IPS-15b (cell line): ENCODE measurements around the gene BMI1.
"Not testable (repeated sequence)": the region's sequence is repeated elsewhere in the genome, so short reads cannot be mapped to it uniquely, and the experiment has no call there.

Source experiments
- H3K27me3 ChIP-seq: one replicate; pipeline ENCODE4 v1.6.1; 2013; ENCODE audit warnings: low read length; ENCODE audit not compliant: control insufficient read depth, insufficient read depth
- H3K36me3 ChIP-seq: one replicate; pipeline ENCODE4 v1.6.1; 2013; ENCODE audit warnings: low read length; ENCODE audit not compliant: control insufficient read depth, insufficient read depth
- H3K4me1 ChIP-seq: one replicate; pipeline ENCODE4 v1.6.1; 2013; ENCODE audit warnings: mild to moderate bottlenecking, low read length; ENCODE audit not compliant: control insufficient read depth, insufficient read depth
- H3K4me3 ChIP-seq: one replicate; pipeline ENCODE4 v1.5.1; 2013; ENCODE audit warnings: low read depth, low read length
- H3K9ac ChIP-seq: one replicate; pipeline ENCODE4 v1.6.1; 2013; ENCODE audit warnings: low read depth, mild to moderate bottlenecking, low read length
- H3K9me3 ChIP-seq: one replicate; pipeline ENCODE4 v1.6.1; 2013; ENCODE audit warnings: mild to moderate bottlenecking, low read length; ENCODE audit not compliant: control insufficient read depth, insufficient read depth

Gene BMI1

DNA sequence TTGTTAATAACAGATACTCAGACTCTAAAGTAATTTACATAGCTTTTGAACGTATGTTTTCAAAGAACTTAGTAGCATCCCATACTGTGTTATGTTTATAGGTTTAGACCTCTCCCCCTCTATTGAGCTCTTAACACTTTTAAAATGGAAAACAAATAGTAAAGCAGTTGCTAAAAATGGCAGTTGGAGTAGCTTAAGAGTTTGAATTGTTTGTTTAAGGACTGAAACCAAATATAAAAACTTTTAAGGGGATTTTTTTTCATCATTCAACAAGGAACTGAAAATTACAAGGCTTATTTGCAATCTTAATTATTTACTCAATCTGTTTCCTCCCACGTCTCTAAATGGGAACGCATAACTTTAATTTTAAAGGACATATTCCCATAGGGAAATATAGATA lies 22.8 kb downstream of the BMI1 start:
- H3K9me3 ChIP-seq = no peaks in the 10 kb centered on the region
- peaks cover 4% of the 10 kb centered on the region for H3K4me1 ChIP-seq
- no peaks in the 10 kb centered on the region for H3K36me3 ChIP-seq
- H3K9ac ChIP-seq = no peak overlapping the region
- H3K27me3 ChIP-seq = peaks cover 94% of the 10 kb centered on the region
- no peak overlapping the region for H3K4me3 ChIP-seq

DNA sequence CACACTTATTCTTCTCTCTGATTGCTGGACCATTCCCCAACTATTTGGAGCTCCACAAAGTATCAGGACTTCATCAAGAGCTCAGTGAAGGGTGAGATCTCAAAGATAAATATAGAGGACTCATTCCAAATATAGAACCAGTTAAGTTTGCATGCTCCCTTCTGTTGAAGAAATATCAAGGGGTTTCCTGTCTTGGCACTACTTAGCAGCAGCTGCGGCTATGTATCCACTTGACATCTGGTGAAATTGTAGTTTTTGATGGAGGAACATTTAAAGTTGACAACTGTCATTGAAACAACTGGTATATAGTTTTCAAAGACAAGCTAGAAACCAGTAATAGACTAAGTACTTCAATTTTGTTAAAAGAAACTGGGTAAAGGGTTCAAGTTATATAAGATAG lies 23.4 kb downstream of the BMI1 start:
- H3K4me1 ChIP-seq = peaks cover 4% of the 10 kb centered on the region
- H3K9ac ChIP-seq = no peak overlapping the region
- H3K36me3 ChIP-seq = no peaks in the 10 kb centered on the region
- H3K27me3 ChIP-seq = peaks cover 93% of the 10 kb centered on the region
- H3K9me3 ChIP-seq = no peaks in the 10 kb centered on the region
- H3K4me3 ChIP-seq = no peak overlapping the region

DNA sequence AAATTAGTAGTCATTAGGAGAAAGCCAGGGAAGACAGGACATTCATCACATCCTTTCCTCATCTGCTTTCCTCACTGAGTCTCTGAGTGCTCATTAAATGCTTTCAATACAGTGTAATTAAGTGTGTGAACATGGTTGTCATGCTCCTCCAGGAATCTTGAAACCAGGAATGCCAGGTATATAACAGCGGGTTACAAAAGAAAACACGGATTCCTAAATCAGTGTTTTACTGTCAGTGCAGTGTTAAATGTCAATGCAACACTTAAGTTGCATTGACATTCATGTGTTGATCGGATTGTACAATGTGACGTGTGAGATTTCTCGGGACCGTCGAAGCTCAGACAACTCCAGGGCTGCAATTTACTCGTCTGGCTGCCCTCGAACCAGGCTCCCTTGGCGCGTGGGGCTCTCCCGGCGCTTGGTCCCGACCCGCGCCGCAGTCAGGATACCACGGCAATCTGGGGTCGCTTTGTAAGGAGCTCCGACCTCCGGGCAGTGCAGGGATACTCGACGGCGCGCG lies 23.9 kb downstream of the BMI1 start:
- Histone ChIP-seq H3K27me3 (peaks cover 93% of the 10 kb centered on the region), H3K9ac (no peak overlapping the region), H3K36me3 (no peaks in the 10 kb centered on the region), H3K4me3 (peak overlapping the region; percentile 67), H3K9me3 (no peaks in the 10 kb centered on the region), H3K4me1 (peaks cover 4% of the 10 kb centered on the region)

DNA sequence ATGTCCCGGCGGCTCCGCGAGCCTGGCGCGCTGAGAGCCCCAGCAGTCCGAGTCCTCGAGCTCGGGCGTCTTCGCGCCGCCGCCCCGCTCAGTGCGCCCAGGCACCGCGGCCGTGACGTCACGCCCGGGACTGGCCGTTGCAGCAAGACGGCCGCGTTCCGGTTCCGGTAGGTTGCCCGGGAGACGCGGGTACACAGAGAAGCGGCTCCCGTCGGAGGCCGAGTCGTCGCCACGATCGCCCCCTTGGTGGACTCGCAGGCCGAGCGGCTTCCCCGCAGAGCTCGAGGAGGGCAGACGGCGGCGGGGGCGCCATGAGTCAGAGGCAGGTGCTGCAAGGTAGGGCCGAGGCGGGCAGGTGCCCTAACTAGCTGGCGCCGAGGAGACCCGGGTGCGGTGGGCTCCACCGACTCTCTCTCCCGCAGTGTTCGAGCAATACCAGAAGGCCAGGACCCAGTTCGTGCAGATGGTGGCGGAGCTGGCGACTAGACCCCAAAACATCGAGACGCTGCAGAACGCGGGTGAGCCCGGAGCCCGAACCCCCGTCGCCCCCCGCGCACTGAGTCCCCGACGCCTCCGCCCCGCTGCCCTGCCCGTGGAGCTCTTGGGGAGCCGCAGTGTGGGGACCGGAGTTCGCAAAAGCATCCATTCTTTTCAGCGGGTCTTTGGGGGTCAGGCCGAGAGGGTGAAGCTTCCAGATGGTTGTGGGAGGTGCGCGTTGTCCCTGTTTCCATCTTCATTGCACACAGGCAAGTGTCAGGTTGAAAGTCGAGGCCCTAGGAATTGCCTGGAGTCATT lies 24.6 kb downstream of the BMI1 start, which contains the start of gene SPAG6:
Gene SPAG6 (plus strand): TSS at position 196 of the 795 bp plus-strand sequence. CDS start 116 bp downstream, at position 312.
- peaks cover 88% of the 10 kb centered on the region for H3K27me3 ChIP-seq
- peak within 1 kb of the TSS; percentile 67 for H3K4me3 ChIP-seq
- H3K36me3 ChIP-seq = no peaks in the 10 kb centered on the region
- H3K9ac ChIP-seq = no peak within 1 kb of the TSS
- no peaks in the 10 kb centered on the region for H3K9me3 ChIP-seq
- peaks cover 2% of the 10 kb centered on the region for H3K4me1 ChIP-seq

DNA sequence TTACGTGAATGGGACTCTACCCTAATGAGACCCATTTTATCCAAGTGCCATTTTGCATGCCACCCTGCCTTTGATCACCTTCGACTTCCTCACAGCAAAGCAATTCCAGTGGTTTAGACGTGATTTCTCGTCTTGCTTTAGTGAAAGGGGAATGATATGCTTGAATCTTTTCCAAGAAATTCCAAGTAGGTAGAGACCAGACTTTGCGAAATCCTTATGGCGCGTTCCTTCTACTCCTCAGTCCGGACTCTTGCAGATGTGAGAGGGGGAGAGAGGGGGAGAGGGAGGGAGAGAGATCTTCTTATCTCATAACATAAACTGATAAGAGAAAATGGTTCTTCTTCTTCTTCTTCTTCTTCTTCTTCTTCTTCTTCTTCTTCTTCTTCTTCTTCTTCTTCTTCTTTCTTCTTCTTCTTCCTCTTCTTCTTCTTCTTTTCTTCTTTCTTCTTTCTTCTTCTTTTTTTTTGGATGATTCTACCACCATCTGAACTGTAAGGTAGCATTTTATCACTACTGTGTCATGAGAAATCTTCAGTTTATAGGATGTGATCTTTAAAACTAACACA lies 25.3 kb downstream of the BMI1 start:
- Histone ChIP-seq H3K4me1 (peaks cover 2% of the 10 kb centered on the region), H3K36me3 (no peaks in the 10 kb centered on the region), H3K4me3 (peak overlapping the region; percentile 67), H3K27me3 (peaks cover 87% of the 10 kb centered on the region), H3K9ac (no peak overlapping the region), H3K9me3 (no peaks in the 10 kb centered on the region)

DNA sequence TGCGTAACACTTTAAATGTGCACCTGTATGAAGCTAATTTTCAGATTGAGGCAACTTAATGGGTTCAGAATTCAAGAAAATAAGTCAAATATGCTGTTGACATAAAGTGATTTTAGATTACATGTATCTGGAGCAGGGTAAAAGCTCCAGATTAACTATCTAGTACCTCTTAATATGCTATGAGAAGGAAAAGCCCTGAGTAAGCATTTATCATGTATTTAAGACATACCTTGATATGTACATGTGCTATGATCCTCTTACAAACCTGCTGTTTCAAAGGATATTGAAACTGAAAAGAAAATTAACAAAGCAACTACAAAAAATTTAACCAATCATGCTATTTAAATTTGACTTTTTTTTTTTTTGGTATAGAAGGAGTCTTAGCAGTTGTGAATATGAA lies 28.9 kb downstream of the BMI1 start:
- Histone ChIP-seq H3K9ac (no peak overlapping the region), H3K9me3 (no peaks in the 10 kb centered on the region), H3K4me3 (no peak overlapping the region), H3K4me1 (peaks cover 2% of the 10 kb centered on the region), H3K36me3 (no peaks in the 10 kb centered on the region), H3K27me3 (peaks cover 53% of the 10 kb centered on the region)

DNA sequence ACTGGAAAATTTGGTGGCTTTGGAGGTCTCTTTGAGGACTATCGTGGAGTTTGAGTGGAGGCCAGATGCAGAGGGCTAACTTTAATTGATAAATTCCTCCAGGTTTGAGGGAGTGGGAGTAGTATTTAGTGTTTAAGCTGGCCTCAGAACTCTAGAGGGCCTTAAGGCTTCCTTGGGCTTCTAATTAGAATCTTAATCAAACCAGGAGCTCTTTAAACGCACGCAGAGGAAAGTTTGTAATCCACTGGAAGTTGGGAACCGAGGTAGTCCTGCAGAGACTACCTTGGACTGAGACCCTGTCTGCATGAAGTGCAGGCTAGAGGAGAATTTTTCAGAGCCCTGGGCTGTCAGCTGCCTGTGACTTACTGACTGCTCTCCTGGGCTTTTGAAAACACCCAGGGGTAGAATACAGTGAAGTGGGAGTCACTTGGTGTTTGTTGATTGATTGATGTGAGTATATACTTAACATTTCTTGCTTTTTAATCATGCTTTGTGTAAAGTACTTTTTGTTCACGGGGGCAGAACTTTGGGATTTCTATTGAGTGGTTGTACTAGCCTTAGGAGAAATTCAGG lies 30.3 kb downstream of the BMI1 start:
- H3K9ac ChIP-seq = no peak overlapping the region
- peaks cover 39% of the 10 kb centered on the region for H3K27me3 ChIP-seq
- H3K4me1 ChIP-seq = no peaks in the 10 kb centered on the region
- no peak overlapping the region for H3K4me3 ChIP-seq
- no peaks in the 10 kb centered on the region for H3K36me3 ChIP-seq
- H3K9me3 ChIP-seq = no peaks in the 10 kb centered on the region

DNA sequence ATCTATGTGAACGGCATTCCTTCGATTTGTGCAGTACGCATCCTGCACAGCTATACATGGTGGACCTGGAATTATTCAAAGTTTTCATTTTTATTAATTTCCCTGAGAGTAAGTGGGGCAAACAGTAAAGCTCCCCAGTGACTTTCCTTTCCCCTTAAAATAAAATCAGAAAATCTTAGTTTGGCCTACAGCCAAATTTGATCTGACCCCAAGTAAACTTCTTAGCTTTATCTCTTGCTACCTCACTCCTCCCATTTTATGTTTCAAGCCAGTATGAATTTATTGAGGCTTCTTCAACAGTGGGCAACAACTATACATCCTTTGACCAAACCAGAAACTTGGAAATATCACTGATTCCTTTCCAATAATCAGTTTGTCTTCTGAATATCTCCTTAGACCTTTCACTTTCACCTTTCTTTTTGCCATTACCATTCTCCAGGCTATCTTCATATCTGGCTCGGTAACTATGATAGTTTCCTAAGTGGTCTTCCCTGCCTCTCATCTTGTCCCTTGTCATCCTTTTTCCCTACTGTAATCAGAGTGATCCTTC lies 35.5 kb downstream of the BMI1 start:
- Histone ChIP-seq H3K27me3 (peaks cover 7% of the 10 kb centered on the region), H3K36me3 (no peaks in the 10 kb centered on the region), H3K4me3 (no peak overlapping the region), H3K4me1 (no peaks in the 10 kb centered on the region), H3K9me3 (no peaks in the 10 kb centered on the region), H3K9ac (no peak overlapping the region)

DNA sequence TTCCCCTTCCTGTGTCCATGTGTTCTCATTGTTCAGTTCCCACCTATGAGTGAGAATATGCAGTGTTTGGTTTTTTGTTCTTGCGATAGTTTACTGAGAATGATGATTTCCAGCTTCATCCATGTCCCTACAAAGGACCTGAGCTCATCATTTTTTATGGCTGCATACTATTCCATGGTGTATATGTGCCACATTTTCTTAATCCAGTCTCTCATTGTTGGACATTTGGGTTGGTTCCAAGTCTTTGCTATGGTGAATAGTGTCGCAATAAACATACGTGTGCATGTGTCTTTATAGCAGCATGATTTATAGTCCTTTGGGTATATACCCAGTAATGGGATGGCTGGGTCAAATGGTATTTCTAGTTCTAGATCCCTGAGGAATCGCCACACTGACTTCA lies 36.9 kb downstream of the BMI1 start:
- not testable (repeated sequence) for H3K27me3 ChIP-seq, H3K9me3 ChIP-seq, H3K4me3 ChIP-seq, H3K36me3 ChIP-seq, H3K9ac ChIP-seq, H3K4me1 ChIP-seq

DNA sequence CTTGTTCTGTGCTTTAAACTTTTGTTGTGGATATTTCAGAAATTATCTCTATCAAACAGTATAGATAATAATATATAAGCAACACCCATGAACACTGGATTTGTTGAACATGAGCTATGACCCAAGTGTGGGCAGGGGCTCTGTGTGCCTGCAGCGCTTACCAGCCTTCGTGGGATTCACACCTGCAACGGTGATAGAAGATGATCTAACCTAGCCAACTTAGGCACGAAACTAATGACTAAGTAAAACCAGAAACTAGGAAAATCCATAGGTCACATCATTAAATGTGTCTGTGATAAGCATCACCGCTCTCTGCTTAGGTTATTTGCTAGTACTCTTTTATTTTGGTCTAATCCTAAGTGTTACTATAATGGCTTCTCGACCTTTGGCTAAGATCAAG lies 42.4 kb downstream of the BMI1 start:
- Histone ChIP-seq H3K4me3 (no peak overlapping the region), H3K9ac (no peak overlapping the region)

DNA sequence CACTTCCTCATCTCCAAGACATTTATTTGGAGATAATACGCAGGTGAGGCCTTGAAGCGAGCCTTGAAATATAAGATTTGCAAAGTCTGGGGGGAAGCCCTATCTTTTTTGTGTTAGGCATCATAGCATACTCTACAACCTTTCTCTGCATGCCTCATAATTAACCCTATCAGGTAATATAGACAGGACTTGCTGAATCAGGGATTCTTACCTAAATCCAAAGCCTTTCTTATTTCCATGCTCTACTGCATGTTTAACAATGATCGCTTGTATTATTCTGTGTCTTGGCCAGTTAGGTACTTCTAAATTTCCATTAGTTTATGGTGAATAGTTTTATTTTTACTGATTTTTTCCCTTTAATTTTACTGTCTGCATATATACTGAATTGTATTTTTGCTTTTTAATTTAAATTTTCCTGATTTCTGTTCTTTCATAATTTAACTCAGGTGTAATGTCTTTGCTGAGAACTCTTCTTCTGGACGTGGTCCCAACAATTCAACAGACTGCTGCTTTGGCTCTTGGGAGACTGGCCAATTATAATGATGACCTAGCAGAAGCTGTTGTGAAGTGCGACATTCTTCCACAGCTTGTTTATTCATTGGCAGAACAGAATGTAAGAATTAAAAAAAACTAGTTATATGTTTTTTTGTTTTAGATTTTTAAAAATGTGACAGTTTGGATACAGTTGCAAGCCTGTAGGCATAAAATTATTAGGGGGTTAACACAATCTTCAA lies 43.7 kb downstream of the BMI1 start:
- Histone ChIP-seq H3K4me3 (no peak overlapping the region), H3K36me3 (no peaks in the 10 kb centered on the region), H3K9ac (no peak overlapping the region)

More for the DNA sequence above, 42.4 kb downstream of the BMI1 start:
- Histone ChIP-seq H3K9me3 (no peaks in the 10 kb centered on the region), H3K36me3 (no peaks in the 10 kb centered on the region), H3K27me3 (no peaks in the 10 kb centered on the region), H3K4me1 (no peaks in the 10 kb centered on the region)

More for the DNA sequence above, 43.7 kb downstream of the BMI1 start:
- Histone ChIP-seq H3K9me3 (no peaks in the 10 kb centered on the region), H3K4me1 (no peaks in the 10 kb centered on the region), H3K27me3 (no peaks in the 10 kb centered on the region)
